ENCODE results near the gene CADPS2.

DNA sequence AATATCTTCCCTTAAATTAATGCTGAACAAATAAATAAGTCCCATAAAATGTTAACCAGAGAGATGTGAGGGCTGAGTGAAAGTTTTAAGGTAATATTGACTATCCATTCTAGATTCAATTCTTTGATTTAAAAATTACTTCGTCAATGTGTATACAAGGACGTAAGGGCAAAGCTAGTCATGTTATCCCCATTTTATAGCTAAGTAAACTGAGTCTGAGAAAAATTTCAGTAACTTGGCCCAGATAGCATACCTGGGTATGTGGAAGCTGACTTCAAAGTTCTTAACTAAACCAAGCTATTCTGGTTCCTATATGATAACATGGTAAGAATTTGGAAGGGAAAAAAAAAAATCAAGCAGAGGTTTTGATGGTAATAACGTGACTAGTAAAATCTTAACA, 72.4 kb downstream of the CADPS2 start:
- TF ChIP-seq JUN (CRISPR knock-in tag; IDR thresholded peaks at IDR 0.05), result no peak
- TF ChIP-seq, protein P1, sequence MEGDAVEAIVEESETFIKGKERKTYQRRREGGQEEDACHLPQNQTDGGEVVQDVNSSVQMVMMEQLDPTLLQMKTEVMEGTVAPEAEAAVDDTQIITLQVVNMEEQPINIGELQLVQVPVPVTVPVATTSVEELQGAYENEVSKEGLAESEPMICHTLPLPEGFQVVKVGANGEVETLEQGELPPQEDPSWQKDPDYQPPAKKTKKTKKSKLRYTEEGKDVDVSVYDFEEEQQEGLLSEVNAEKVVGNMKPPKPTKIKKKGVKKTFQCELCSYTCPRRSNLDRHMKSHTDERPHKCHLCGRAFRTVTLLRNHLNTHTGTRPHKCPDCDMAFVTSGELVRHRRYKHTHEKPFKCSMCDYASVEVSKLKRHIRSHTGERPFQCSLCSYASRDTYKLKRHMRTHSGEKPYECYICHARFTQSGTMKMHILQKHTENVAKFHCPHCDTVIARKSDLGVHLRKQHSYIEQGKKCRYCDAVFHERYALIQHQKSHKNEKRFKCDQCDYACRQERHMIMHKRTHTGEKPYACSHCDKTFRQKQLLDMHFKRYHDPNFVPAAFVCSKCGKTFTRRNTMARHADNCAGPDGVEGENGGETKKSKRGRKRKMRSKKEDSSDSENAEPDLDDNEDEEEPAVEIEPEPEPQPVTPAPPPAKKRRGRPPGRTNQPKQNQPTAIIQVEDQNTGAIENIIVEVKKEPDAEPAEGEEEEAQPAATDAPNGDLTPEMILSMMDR (IDR thresholded peaks at IDR 0.05), result no peak
- TF ChIP-seq, protein P2, sequence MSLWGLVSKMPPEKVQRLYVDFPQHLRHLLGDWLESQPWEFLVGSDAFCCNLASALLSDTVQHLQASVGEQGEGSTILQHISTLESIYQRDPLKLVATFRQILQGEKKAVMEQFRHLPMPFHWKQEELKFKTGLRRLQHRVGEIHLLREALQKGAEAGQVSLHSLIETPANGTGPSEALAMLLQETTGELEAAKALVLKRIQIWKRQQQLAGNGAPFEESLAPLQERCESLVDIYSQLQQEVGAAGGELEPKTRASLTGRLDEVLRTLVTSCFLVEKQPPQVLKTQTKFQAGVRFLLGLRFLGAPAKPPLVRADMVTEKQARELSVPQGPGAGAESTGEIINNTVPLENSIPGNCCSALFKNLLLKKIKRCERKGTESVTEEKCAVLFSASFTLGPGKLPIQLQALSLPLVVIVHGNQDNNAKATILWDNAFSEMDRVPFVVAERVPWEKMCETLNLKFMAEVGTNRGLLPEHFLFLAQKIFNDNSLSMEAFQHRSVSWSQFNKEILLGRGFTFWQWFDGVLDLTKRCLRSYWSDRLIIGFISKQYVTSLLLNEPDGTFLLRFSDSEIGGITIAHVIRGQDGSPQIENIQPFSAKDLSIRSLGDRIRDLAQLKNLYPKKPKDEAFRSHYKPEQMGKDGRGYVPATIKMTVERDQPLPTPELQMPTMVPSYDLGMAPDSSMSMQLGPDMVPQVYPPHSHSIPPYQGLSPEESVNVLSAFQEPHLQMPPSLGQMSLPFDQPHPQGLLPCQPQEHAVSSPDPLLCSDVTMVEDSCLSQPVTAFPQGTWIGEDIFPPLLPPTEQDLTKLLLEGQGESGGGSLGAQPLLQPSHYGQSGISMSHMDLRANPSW (CRISPR knock-in tag; conservative IDR thresholded peaks at IDR 0.05; ENCODE audit: low read depth), result no peak
- TF ChIP-seq, protein P3, sequence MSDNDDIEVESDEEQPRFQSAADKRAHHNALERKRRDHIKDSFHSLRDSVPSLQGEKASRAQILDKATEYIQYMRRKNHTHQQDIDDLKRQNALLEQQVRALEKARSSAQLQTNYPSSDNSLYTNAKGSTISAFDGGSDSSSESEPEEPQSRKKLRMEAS (CRISPR knock-in tag; IDR thresholded peaks at IDR 0.05), result no peak
- TF ChIP-seq, protein P4, sequence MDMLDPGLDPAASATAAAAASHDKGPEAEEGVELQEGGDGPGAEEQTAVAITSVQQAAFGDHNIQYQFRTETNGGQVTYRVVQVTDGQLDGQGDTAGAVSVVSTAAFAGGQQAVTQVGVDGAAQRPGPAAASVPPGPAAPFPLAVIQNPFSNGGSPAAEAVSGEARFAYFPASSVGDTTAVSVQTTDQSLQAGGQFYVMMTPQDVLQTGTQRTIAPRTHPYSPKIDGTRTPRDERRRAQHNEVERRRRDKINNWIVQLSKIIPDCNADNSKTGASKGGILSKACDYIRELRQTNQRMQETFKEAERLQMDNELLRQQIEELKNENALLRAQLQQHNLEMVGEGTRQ (CRISPR knock-in tag; IDR thresholded peaks at IDR 0.05), result no peak
- TF ChIP-seq, protein P5, sequence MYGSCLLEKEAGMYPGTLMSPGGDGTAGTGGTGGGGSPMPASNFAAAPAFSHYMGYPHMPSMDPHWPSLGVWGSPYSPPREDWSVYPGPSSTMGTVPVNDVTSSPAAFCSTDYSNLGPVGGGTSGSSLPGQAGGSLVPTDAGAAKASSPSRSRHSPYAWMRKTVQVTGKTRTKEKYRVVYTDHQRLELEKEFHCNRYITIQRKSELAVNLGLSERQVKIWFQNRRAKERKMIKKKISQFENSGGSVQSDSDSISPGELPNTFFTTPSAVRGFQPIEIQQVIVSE (CRISPR knock-in tag; IDR thresholded peaks at IDR 0.05; ENCODE audit: borderline replicate concordance), result no peak

All from WTC11 (cell line).